ENCODE measurements around the gene EIF4G3. TPM values are rescaled to one million over a fixed set of nuclear protein-coding genes. Genes with fewer than 3 reads are reported as not detected.

Gene EIF4G3
- total and polyA plus RNA-seq, 2 donors (not counting 3 experiments of a cell fraction or from before 2014, with no cell fraction given), result 40.7 to 78.5 TPM

DNA sequence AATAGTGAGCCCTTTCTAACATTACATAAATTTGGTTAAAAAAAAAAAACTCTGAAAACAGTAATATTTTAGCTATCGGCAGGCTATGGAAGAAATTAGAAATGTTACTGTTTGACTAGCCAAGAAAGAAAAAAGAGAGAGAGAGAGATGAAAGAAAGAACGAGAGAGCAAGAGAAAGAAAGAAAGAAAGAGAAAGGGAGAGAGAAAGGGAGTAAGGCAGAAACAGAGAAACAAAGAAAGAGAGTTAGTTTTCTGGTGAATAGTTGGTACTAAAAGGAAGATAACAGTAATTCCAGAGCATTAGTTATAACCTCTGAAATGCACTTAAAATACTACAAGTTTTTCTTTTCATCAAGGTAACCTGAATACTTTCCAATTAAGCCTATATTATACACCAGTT lies 229.3 kb downstream of the EIF4G3 start:
- H3K9ac ChIP-seq (replicated peaks; ENCODE audit: extremely low read depth, insufficient read depth, low read length), result no peak overlapping the region
- FAIRE-seq (no peak), DNase-seq (ENCODE audit: low read depth, low spot score) (no peak)
- no peak overlapping the region for H3K27ac ChIP-seq (ENCODE audit: insufficient read depth, low read depth, low read length)
- H3K9me3 ChIP-seq (replicated peaks; ENCODE audit: control insufficient read depth, insufficient read depth, low read length), result no peaks in the 10 kb centered on the region
- no peaks in the 10 kb centered on the region for H3K9me1 ChIP-seq (replicated peaks; ENCODE audit: control insufficient read depth, extremely low read depth, insufficient read depth, low read length)
- H3K36me3 ChIP-seq (ENCODE audit: control insufficient read depth in 2 of 2, extremely low read depth in 1 of 2, insufficient read depth in 2 of 2, low read length in 2 of 2), result peaks cover 4 to 5% of the 10 kb centered on the region in 2 experiments
- H4K20me1 ChIP-seq (replicated peaks; ENCODE audit: control insufficient read depth, extremely low read depth, insufficient read depth, low read length), result no peaks in the 10 kb centered on the region
- POLR2A ChIA-PET, result no interaction called here
- no peak for TF ChIP-seq POLR2A (IDR thresholded peaks at IDR 0.05; ENCODE audit: low read depth, low read length)
- TF ChIP-seq, protein P1, sequence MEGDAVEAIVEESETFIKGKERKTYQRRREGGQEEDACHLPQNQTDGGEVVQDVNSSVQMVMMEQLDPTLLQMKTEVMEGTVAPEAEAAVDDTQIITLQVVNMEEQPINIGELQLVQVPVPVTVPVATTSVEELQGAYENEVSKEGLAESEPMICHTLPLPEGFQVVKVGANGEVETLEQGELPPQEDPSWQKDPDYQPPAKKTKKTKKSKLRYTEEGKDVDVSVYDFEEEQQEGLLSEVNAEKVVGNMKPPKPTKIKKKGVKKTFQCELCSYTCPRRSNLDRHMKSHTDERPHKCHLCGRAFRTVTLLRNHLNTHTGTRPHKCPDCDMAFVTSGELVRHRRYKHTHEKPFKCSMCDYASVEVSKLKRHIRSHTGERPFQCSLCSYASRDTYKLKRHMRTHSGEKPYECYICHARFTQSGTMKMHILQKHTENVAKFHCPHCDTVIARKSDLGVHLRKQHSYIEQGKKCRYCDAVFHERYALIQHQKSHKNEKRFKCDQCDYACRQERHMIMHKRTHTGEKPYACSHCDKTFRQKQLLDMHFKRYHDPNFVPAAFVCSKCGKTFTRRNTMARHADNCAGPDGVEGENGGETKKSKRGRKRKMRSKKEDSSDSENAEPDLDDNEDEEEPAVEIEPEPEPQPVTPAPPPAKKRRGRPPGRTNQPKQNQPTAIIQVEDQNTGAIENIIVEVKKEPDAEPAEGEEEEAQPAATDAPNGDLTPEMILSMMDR (IDR thresholded peaks at IDR 0.05; ENCODE audit: extremely low read depth in 1 of 2, insufficient read depth in 1 of 2, low read depth in 1 of 2, low read length in 2 of 2), result no peak
- TF ChIP-seq GATA2 (IDR thresholded peaks at IDR 0.05; ENCODE audit: insufficient read depth, insufficient read length, low read depth, low read length), result no peak
- TF ChIP-seq FOS (IDR thresholded peaks at IDR 0.05; ENCODE audit: borderline replicate concordance, insufficient read depth, low read length), result no peak
- TF ChIP-seq, protein P2, sequence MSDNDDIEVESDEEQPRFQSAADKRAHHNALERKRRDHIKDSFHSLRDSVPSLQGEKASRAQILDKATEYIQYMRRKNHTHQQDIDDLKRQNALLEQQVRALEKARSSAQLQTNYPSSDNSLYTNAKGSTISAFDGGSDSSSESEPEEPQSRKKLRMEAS (IDR thresholded peaks at IDR 0.05; ENCODE audit: insufficient read depth, insufficient read length), result no peak
- no peaks in the 10 kb centered on the region for H3K79me2 ChIP-seq (ENCODE audit: control insufficient read depth, insufficient read depth, low read length)
- no peak overlapping the region for H3K4me2 ChIP-seq (ENCODE audit: insufficient read depth, low read length)
- CTCF ChIA-PET, result no interaction called here
- H2AFZ ChIP-seq (ENCODE audit: low read depth, low read length), result no peak overlapping the region
- H3K4me1 ChIP-seq (ENCODE audit: control insufficient read depth, extremely low read depth, insufficient read depth, low read length), result no peaks in the 10 kb centered on the region
- intact Hi-C loops (cut with micrococcal nuclease), result no loop called here
- H3K27me3 ChIP-seq (ENCODE audit: control insufficient read depth in 2 of 2, insufficient read depth in 2 of 2, low read length in 2 of 2), result no peaks in the 10 kb centered on the region
- H3K4me3 ChIP-seq (replicated peaks in 1 of 3; ENCODE audit: insufficient read depth in 1 of 3, low read depth in 1 of 3, low read length in 3 of 3), result no peak overlapping the region
- no TSS peak for BruUV-seq (replicated peaks)
- dilution Hi-C loops (cut with MboI; ENCODE audit: extremely low pct_ligation_motif_present, low sequenced_read_pairs), result no loop called here

DNA sequence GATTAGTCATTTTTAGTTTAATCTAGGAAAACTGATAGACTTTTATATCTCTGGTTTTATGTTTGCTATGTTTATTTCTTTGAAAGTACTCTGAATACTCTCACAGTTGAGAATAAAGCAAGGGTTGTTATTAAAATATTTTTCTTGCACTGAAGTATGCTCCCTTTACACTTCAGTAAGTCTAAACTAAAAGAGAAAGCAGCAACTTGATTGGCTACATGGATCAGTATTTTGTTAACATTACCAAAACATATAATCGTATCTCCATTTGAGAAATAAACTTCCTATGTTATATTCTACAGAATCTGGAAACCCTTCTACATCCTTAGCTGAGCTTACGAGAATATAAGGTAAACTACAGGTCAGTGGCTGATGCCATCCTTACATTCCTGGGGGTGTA lies 240.1 kb downstream of the EIF4G3 start:
- DNase-seq (ENCODE audit: low read depth, low spot score), result no peak
- TF ChIP-seq MYC (IDR thresholded peaks at IDR 0.05; ENCODE audit: low read depth, low read length) (no peak), JUN (IDR thresholded peaks at IDR 0.05; ENCODE audit: borderline replicate concordance, insufficient read depth, insufficient read length, low read depth) (no peak), EZH2 (IDR thresholded peaks at IDR 0.05; ENCODE audit: borderline replicate concordance, low read depth, low read length, severe bottlenecking) (no peak), FOS (IDR thresholded peaks at IDR 0.05; ENCODE audit: borderline replicate concordance, insufficient read depth, low read length) (no peak), POLR2AphosphoS5 (IDR thresholded peaks at IDR 0.05; ENCODE audit: insufficient read depth, low read depth, low read length) (no peak), GATA2 (IDR thresholded peaks at IDR 0.05; ENCODE audit: insufficient read depth, insufficient read length, low read depth, low read length) (no peak)
- TF ChIP-seq, protein P1 (IDR thresholded peaks at IDR 0.05; ENCODE audit: extremely low read depth in 1 of 2, insufficient read depth in 1 of 2, low read depth in 1 of 2, low read length in 2 of 2), result no peak
- TF ChIP-seq, protein P2 (IDR thresholded peaks at IDR 0.05; ENCODE audit: insufficient read depth, insufficient read length), result no peak
- ChIA-PET CTCF (interaction anchor here (1.2 to 1.6 kb wide), 3 partner anchors 10 to 259 kb away, joined by 3 to 5 read pairs (median 3); no protein-coding TSS in a partner anchor), POLR2A (no interaction called here)
- H3K9me1 ChIP-seq (replicated peaks; ENCODE audit: control insufficient read depth, extremely low read depth, insufficient read depth, low read length), result no peaks in the 10 kb centered on the region
- intact Hi-C loops (cut with micrococcal nuclease) (no loop called here), dilution Hi-C loops (cut with MboI; ENCODE audit: extremely low pct_ligation_motif_present, low sequenced_read_pairs) (no loop called here)
- peaks cover 4 to 5% of the 10 kb centered on the region in 2 experiments for H3K36me3 ChIP-seq (ENCODE audit: control insufficient read depth in 2 of 2, extremely low read depth in 1 of 2, insufficient read depth in 2 of 2, low read length in 2 of 2)
- H2AFZ ChIP-seq (ENCODE audit: low read depth, low read length), result no peak overlapping the region
- H3K27me3 ChIP-seq (ENCODE audit: control insufficient read depth in 2 of 2, insufficient read depth in 2 of 2, low read length in 2 of 2), result no peaks in the 10 kb centered on the region
- no peaks in the 10 kb centered on the region for H3K79me2 ChIP-seq (ENCODE audit: control insufficient read depth, insufficient read depth, low read length)
- no TSS peak for BruUV-seq (replicated peaks)
- no peaks in the 10 kb centered on the region for H3K4me1 ChIP-seq (ENCODE audit: control insufficient read depth, extremely low read depth, insufficient read depth, low read length)
- H3K9ac ChIP-seq (replicated peaks; ENCODE audit: extremely low read depth, insufficient read depth, low read length), result no peak overlapping the region
- no peaks in the 10 kb centered on the region for H3K9me3 ChIP-seq (replicated peaks; ENCODE audit: control insufficient read depth, insufficient read depth, low read length)
- FAIRE-seq, result no peak
- no peak overlapping the region for H3K4me2 ChIP-seq (ENCODE audit: insufficient read depth, low read length)
- no peak overlapping the region for H3K27ac ChIP-seq (ENCODE audit: insufficient read depth, low read depth, low read length)
- no peaks in the 10 kb centered on the region for H4K20me1 ChIP-seq (replicated peaks; ENCODE audit: control insufficient read depth, extremely low read depth, insufficient read depth, low read length)
- H3K4me3 ChIP-seq (replicated peaks in 1 of 3; ENCODE audit: insufficient read depth in 1 of 3, low read depth in 1 of 3, low read length in 3 of 3), result no peak overlapping the region

All from endothelial cell of umbilical vein (primary cell).